Activated T-cell treated with anti-CD3 and anti-CD28 coated beads, Interleukin-2, amount 50 U/mL, for 1 hour (primary cell): ENCODE measurements around the gene SETMAR.
"Not testable (repeated sequence)": the region's sequence is repeated elsewhere in the genome, so short reads cannot be mapped to it uniquely, and the experiment has no call there.

Source experiments
- DNase-seq: peaks from one replicate; pipeline ENCODE4 v3.0.0-alpha.2; 2020

SETMAR gene

DNA sequence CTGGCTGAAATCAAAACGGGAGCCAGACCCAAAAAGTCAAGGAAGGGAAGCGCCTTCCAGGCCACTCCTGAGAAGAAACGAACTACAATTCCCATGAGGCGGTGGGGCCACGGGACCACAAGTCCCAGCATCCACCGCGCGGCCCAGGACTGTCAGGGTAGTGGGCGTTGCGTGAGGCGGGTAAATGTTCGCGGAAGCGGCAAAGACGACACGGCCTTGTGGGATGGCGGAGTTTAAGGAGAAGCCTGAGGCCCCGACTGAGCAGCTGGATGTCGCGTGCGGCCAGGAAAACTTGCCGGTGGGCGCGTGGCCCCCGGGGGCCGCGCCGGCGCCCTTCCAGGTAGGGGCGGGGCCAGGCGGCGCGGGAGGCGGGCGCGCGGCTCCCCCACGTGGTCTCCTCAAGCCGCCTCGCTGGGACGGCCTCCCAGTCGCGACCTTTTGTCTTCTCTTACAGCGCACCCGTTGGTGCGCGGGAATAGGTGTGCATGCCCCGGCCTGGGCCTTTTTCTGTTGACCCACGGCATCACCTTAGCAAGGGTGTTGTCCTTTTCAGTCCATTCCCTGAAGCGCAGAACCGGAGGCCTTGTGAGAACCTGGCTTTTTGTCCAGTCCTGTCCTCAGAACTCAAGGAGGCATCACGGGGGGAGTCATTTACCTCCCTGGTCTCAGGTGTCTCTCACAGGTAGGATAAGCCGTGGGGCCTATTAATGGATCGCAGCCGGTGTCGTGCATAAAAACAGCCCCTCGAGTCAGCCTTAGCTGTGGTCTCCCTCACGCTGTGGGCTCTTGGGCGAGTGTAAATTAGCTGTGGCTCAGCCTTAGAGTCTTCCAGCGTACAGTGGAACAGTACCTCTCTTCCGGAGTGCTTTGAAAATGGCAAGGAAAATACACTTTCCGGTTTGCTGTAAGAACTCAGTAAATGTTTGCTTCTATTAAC, at the start of gene SETMAR:
Gene SETMAR, plus strand, starts transcription at position 183 of the 937 bp plus-strand sequence. Its CDS starts 2 bp downstream, at position 185.
- peak; percentile 85 for DNase-seq

DNA sequence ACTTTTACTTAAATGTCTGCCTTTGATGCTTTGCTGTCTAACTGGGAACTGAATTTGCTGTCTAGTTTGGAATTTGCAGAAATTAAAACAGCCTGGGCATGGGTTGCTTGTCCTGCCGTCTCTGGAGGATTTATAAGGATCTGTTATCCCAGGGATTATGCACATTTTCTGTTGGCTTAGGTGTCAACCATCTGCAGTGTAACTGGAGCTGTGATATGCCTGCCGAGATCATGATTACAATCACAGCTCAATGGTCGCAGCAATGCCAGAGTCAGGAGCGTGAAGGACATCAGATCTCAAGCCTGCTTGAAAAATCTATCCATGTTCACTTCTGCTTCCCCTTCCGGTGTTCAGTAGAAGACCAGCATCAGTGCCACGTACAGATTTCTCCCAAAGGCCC, 41.8 kb upstream of the SETMAR start:
- no peak for DNase-seq

DNA sequence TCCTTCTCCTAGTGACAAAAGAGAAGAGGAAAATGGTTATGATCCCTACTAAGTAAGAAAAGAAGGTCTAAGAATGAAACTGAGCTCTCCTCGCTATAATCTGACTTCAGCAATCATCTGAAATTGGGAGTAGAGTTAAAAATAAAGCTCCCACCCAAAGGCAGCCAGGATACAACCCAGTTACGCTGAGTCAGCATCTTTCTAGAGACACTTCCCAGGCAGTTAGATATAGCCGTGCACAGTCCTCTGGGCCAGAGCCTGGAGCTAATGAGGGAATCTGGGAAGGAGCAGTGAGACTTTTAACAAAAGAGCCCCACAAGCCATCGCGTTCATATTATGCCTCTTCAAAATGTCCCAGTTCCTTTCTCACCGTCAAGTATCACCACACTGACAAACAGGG, 39.1 kb upstream of the SETMAR start:
- no peak for DNase-seq

DNA sequence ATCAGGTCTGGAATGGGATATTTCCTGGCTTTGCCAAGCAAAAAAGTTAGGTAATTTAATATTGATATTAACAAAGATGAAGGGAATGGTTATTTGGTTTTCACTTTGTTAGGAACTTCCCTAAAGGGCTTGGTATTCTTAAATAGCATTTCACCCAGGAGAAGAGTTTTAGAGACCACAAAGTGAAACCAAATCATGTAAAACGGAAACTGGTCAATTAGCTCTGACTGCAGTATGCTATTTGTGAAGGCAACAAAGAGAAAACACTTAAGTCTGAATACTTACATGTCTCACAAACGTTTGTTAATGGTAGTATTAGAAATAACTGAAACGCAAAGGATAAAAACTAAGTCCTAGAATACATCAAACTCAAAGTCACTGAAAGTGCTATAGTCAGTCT, 32.4 kb upstream of the SETMAR start:
- DNase-seq, result no peak

DNA sequence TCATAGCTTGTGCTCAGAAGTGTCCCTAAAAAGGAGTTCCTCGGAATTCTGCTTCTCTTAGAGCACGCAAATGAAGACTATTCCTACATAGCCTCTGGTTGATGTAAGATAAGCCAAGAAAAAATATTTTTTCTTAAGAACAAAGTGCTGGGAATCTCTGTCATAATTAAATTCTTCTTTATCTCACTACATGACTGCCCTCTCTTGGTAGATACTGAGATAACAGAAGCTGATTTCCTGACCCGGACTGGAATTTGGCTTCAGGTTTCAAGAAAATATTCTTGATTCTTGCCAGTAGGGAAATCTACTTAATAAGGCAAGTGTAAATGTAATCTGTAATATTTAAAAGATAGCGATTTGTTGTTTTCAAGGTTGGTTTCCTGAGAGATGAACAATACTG, 31.3 kb upstream of the SETMAR start:
- DNase-seq, result no peak

DNA sequence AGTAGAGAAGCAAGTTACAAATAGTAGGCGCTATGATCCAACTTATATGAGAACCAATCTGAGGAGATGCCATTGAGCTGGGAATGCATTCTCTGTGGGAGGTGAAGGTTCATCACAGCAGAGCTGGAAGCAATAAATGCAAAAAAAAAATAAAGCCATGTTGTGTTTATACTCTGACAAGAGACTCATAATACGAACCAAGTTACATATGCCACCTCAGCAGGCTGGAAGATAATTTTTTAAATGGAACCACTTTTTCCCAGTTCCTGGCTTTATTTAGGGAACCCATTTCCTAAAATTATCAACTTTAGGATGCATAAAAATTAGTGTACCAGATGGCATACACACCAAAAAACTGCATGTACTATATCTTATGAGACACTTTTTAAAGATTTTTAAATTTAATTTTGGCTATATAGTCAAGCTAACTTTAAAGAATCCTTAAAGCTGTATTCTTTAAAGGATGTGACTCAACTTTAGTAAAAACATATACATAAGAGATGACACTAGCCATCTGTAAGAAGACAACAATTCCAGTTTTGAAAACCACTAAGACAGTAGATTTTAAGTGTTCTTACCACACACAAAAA, 23.6 kb upstream of the SETMAR start:
- DNase-seq, result no peak

DNA sequence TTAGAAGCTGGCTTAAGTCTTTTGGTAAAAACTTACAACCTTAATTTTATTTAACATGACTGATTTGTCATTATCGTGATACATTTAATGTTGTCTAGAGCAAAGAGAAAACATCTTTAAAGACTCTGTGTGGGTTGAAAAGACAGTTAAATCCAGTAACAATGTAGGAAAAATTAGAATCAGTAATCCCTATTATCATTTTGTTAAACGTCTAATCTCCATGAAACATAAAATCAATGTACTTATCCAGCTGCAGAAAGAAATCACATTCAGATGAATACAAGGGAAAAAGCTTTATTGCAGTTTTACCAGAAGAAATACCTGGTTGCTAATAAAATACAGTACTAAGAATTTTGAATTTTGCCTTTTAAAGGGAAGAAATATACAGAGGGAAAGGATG, 21.2 kb upstream of the SETMAR start:
- DNase-seq, result no peak

DNA sequence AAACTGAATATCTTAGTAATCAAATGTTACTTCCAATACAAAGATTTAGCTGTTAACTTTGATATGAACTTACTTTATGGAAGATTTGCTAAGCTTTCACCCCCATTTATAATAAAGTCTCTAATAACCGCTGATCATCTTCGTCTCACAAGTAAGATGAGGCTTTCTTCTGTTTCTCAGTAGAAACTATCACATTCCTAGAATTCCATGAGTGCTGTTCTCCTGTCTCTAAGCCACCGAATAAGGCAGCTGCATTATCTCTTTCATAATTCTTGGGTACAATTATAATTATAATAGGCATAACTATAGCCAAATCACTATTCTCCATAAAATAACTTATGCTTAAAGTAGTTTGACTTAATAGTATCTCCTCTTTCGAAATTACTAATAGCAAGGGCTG, 18.3 kb upstream of the SETMAR start:
- no peak for DNase-seq

DNA sequence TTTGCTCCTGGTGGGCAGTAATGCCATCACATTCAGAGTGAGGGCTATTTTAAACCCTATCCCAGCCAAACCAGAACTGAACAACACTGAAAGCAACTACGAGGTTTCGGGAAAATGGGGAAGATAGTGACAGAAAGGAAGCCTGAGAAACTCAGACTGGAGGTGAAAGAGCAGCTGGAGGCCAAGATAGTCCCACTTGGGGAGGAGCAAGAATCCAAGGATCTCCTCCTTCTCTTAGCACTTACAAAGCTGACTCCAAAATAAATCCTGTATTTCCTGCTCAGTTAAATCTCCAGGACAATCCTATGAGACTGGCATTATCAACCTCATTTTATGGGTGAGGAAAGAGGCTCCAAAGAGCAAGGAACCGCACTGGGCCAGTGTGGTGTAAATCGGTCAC, 14.1 kb upstream of the SETMAR start:
- DNase-seq, result no peak

DNA sequence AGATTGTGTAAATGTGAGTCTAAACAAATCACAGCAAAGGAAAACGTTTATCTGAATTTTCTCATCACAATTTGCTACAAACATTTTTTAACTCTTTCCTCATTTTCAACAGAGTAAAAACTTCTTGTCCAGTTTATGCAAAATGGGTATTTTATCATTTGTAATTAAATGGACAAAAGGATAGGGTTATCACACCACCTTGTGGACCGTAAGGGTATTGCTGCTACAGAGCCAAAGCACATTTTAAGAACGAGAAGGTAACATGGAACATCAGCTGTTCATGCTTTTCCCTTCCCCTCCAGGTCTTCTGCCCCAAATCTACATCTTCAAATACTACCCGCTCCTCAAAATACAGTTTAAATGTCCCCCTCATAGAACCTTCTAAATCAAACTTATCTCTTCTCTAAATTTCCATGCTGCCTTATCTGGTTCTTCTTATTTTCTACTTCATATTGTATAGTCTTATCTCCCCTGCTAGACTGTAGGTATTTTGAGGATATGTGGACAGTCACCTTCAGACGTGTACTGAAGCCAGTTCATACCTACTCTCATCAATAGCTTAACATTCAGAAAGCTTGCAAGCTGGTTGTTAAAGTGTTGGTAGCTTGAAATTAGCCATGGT, 12.8 kb upstream of the SETMAR start:
- no peak for DNase-seq

DNA sequence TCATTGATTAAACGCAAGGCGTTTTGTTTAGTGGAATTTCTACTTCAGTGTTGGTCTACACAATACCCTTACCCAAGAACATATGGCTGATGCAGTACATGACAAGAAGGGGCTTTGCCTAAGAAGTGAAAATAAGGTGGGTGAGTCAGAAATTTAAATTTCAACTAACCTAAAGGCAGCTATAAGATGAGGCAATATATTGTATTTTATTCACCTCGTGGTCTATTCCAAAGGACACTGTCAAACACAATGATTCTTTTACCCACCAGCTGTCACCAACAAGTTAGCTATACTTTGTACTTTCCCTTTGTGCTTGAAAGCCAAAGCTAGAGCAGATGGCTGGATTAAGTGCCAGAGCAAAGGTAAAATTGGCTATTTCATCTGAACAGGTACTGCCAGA, 10.9 kb upstream of the SETMAR start:
- DNase-seq, result no peak

DNA sequence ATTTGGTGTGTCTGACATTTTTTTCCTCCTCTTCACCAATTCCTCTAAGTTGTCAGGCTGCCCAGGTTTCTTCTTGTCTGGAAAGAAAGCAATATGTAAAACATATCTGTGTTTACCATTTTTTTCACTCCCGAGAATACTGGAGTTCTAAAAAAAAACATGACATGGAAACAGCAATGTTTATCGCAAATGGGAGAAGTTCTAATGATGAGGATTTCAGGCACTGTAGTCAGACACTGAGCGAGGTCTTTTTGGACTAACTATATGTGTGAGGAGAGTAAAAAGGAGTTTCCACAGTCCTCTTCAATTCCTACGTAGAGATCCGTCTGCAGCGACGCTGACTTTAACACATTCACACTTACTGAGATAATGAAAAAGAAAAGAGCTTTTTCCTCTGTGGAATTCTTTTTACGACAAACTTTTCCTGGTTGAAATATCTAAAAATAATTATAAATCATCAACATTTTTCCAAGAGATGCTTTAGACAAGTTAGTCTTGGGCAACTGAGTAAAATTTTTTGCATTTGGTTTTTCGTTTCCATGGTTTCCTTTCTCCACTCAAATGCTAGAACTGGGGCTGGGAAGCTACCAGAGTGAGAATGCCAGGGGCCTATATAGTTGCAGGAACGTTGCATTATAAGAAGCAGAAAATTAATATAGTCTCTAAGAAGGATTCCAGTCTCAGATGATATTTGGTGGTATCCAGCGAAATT, 8.4 kb upstream of the SETMAR start:
- DNase-seq, result no peak

DNA sequence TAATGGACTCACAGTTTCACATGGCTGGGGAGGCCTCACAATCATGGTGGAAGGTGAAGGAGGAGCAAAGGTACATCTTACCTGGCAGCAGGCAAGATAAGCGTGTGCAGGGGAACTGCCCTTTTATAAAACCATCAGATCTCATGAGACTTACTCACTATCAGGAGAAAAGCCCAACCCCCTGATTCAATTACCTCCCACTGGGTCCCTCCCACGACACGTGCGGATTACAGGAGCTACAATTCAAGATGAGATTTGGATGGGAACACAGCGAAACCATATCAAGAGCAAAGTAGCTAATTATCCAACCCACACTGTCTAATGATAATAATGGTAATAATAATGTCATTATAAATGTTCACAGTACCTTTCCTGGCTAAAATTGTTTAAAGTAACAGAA, 6.7 kb upstream of the SETMAR start:
- DNase-seq, result not testable (repeated sequence)

DNA sequence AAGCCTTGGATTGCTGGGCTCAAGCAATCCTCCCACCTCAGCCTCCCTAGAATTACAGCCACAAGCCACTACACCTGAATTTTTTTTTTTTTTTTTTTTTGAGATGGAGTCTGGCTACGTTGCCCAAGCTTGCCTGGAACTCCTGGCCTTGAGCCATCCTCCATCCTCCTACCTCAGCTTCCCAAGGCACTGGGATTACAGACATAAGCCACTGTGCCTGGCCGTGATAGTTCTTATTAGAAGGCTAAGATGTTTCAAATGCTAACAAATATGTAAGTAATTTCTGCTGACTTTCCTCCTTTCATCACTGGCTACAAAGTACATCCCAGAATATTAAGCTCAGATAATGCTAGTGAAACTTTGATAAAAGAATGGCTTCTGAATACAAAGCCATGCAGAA, 5.7 kb upstream of the SETMAR start:
- no peak for DNase-seq

DNA sequence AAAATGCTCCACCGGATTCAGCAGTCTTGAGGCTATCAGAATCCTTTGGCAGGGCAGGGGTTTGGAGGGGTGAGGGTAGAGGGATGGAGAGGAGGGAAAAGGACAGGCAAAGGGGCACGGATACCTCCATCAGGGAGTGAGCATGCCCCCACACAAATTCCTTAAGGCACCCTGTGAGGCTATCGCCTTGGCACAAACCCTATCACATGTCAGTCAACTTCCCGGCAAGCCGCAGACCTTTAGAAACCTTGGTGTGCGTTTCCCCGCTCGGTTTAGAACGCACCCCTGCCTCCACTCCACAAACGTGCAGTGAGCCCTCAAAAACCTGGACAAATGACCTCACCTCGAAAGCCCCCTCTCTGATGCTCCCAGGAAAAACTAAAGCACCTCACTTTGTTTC, 422 bp upstream of the SETMAR start:
- DNase-seq, result no peak

DNA sequence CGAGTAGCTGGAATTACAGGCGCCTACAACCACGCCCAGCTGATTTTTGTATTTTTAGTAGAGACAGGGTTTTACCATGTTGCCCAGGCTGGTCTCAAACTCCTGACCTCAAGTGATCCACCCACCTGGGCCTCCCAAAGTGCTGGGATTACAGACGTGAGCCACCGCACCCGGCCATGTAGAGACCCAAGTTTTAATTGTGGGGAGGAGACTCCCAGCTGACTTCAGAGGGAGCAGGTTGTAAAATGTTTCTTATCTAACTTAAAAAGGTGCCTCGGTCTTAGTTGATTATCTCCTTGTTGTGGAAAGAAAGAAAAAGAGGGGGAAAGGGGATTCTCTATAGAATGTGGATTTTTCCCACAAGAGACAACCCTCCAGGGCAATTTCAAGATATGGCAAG, 2.0 kb downstream of the SETMAR start:
- DNase-seq, result not testable (repeated sequence)

DNA sequence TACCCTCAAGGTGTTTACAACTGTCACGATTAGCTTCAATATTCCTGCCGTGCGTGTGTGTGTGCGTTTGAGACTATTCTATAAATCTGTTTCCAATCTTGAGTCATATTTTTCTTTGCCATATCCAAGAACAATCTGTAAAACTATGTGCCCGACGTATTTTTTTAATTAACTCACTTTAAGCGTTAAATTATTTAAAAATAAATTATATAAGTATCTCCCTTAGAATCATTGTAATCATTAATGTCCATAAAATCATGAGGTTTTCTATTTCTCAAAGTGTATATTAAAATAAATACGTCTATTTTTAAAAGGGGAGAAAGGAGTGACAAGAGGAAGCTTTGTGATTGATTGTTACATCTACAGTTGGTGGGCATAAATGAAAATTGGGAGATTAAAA, 2.9 kb downstream of the SETMAR start:
- DNase-seq, result no peak

DNA sequence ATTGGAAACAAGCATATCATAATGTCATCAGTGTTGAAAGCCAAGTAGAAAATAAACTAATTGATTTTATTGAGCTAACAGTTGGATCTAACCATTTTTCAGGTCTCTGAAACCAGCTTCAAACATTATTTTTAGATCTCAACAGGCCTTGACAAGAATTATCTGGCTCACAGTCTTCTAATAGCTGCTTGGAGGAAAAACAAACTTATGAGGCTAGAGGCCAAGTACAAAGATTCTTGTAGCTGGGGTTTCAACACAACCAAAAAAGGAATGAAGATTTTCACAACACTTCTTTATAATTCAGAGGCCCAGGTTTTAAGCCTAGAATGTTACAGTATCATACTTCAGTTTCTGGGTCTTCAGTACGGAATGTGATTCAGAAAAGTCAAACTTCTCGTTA, 3.7 kb downstream of the SETMAR start:
- DNase-seq, result no peak

DNA sequence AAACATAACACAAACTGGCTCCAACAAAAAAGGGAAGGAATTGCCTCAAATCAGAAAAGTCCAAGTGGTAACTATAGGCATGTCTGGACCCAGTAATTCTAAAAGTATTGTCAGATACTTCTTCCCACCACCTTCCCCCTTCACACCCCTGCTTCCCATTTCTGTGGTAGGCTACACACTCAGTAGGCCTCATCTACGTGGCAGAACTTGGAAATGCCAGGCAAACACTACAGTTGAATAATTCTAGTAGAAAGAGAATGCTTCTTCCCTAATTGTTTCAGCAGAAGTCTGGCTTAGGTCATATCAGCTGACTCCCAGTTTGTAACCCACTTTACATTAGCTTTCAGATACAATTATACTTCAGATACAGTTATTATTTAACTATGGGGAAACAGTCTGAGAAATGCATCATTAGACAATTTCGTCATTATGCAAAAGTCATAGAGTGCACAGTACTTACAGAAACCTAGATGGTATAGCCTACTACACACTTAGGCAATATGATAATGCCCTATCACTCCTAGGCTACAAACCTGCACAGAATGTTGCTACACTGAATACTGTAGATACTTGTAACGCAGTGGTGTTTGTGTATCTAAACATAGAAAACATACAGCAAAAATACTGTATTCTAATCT, 6.4 kb downstream of the SETMAR start:
- no peak for DNase-seq

DNA sequence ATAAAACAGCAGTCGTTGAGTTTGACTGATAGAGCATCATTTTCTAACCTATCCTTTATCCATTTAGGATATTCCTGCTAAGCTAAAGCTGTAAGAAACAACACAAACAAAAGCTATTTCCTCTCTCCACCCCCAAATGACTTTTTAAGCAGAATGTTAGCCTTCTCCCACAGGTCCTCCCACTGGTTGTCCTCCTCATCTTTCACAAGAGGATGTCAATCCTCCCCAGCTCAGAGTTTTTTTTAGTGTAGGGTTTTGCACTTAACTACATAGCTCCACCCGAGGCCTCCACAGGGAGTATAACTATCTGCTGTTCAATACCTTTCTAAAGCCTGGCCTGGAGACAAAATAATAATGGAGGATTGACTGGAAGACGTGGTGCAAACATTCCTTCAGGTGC, 7.8 kb downstream of the SETMAR start:
- DNase-seq, result no peak

DNA sequence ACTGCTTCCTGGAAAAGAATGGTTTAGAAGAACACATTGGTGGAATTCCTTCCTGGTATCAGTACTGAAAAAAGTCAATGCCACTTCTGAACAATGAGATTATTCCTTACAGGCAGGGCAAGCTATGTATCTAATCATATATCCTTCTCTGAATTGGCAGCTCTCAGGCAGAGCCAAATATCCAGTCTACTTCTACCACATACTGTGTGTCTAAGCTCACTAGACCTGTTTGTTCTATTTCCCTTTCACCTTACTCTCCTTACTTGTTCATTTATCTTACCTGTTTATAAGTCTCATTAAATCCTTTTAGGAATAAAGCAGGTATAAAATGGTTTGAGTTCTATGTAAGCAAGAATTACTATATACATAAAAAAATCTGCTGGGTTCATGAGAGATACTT, 8.3 kb downstream of the SETMAR start:
- DNase-seq, result no peak

DNA sequence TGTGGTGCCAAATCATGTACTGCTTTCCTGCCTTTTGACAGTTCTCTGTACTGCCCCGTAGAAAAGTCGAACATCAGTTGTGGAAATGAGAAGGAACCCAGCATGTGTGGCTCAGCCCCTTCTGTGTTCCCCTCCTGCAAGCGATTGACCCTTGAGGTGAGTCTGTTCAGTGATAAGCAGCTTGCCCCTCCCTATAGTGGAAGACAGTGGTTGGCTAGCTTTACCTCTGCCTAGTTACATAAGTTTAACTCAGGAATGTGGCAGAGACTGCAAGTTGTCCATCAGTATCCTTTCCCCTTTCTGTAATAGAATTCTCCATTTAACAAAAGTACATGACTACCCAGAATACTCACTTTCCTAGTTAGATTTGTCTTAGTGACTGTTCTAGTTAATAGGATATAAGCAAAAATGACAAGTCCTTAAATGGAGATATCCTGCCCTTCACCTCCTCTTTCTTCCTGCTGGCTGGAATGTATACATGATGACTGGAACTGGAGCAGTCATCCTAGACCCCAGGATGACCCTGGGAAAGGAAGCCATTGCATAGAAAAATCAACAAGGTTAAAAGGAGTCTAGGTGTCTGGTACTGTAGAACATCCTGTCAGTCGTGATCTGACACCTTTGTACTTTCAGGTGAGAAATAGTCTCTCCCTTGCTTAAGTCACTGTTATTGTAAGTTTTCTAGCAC, 10.6 kb downstream of the SETMAR start:
- no peak for DNase-seq
